Activated CD4-positive, alpha-beta T cell treated with anti-CD3 and anti-CD28 coated beads, Interleukin-2, Interleukin-4, amounts not matched to agents 100 ng/mL and 50 ng/mL, durations not matched to agents 16 hours and 8 hours (primary cell): ENCODE measurements around the gene LRRC4C.
"Not testable (repeated sequence)": the region's sequence is repeated elsewhere in the genome, so short reads cannot be mapped to it uniquely, and the experiment has no call there.

Experiments used
- DNase-seq: peaks from one replicate; pipeline ENCODE4 v3.0.0-alpha.2; 2020; ENCODE audit warnings: low spot score

Gene LRRC4C

DNA sequence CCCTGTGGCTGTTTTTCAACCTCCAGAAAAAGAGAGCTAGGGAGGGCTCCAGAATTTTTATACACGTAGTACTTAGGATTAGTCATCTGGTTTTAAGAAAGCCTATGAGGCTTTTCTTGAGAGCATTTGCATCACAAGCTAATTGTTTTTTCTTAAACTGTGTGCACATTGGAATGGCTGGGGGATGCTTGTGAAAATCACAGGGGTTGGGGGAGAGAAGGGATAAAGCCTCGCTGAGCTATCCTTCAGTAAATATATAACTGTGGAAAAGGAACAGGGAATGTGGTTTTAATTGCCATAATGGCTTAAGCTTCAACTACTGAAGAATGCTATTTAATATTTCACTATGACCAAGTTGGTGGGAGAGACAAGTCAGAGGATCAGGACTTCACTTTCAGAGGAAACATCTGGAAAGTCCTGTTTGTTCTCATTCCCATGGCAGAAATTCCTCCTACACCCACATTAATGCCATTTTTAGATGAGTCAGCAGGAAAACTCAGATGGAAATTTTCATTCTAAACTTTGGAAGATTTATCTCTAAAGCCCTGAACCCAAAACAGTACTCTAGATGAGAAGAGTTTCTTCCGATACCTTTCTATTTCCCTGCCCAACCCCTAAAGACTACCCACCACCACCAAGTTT, 591.3 kb downstream of the LRRC4C start:
- DNase-seq: no peak

DNA sequence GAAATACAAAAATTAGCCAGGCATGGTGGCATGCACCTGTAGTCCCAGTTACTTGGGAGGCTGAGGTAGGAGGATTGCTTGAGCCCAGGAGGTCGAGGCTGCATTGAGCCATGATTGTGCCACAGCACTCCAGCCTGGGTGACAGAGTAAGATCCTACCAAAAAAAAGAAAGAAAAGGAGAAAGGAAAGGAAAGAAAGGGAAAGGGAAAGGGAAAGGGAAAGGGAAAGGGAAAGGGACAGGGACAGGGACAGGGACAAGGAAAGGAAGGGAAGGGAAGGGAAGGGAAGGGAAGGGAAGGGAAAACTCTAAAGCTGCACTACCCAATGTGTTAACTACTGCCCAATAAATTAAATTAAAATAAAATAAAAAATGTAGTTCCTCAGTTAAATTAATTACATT, 601.7 kb downstream of the LRRC4C start:
- DNase-seq: not testable (repeated sequence)

DNA sequence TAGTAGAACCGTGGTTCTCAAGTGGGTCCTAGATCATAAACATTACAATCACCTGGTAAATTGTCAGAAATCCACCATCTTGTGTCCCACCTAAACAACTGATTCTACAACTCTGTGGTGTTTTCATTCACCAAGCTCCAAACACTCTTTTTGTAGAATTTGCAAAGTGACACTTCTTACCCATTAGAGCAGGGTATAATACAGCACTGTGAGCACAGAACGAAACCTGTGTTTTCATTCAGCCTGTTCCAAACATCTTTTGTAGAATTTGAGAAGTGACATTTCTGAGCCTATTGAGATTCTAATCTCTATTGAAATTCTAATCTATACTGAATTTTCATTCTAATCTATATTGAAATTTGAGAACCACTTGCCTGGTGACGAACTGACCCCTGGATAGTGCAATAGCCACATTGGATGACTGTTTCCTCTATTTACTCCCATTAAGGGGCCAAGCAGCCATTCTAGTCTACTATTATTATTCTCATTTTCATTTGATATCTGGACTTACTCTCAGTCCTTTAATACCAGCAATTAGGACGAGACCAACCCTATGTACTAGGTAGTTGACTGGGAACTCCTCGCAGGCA, 616.6 kb downstream of the LRRC4C start:
- DNase-seq: no peak

DNA sequence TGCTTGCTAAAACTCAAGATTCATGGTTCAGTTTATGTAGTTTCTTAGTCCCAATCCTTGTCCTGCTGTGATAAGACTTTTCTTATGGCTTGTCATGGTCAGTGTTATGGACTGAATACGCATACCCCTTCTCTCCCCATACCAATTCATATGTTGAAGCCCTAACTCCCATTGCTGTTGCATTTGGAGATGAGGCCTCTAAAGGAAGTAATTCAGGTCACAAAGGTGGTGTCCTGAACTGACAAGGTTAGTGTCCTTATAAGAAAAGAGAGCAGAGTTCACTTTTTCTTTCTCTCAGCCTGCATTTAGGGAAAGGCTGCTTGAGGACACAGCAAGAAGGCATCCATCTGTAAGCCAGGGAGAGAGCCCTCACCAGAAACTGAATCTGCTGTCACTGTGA, 618.2 kb downstream of the LRRC4C start:
- no peak for DNase-seq

DNA sequence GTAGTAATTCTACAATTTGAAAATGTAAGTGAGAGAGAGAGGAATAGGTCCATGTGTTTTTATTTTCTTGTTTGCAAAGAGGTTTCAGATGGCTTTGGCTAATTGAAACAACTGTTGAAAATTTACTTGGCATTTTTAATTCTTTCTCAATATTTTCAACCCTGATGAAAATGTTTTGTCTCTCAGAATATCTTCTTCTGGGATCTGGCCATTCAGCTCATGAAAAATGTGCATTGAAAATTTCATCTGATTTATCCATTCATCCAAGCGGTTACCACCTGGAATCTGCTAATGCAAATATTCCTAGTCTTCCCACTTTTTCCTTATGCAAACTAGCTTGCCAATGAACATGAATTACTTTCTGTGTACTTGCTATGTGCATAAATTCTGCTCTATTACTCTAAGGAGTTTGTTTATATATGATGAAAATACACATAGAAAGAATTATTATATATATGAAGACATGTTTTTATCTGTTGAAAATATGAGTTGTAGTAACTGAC, 621.2 kb downstream of the LRRC4C start:
- no peak for DNase-seq

DNA sequence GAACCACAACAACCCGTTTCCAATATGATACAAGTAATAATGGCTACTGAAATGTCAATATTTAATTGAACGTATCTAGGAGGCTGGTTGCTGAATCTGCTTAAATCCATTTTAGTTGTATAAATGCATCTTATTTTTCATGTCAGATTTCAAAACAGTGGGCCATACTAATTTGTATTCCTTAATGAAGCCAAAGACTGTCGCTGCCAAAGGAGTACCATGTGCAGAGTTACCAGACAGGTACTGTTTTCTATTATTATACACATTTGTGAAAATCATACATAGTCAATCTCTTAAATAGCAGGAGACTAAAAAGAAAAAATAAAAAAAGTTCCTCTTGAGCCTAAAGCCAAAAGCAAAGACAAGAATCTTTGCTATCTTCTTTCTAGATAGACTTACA, 632.3 kb downstream of the LRRC4C start:
- DNase-seq: no peak

DNA sequence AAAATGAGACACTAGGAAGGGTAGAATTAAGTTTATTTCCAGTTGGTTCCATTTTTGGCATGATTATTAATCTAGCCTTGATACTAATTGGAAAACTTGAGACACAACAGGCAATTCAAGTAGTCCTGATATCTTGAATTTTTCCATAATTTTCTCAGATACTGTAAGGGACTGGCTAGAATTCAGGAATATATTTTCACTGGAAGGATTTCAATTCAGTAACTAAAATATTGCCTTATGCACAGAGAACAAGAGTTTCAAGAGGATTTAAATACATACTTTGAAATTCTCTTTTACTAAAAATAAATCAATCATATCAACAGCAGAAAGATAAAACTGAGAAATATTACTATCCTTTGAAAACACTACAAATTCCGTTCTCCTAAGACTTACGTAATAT, 632.9 kb downstream of the LRRC4C start:
- no peak for DNase-seq

DNA sequence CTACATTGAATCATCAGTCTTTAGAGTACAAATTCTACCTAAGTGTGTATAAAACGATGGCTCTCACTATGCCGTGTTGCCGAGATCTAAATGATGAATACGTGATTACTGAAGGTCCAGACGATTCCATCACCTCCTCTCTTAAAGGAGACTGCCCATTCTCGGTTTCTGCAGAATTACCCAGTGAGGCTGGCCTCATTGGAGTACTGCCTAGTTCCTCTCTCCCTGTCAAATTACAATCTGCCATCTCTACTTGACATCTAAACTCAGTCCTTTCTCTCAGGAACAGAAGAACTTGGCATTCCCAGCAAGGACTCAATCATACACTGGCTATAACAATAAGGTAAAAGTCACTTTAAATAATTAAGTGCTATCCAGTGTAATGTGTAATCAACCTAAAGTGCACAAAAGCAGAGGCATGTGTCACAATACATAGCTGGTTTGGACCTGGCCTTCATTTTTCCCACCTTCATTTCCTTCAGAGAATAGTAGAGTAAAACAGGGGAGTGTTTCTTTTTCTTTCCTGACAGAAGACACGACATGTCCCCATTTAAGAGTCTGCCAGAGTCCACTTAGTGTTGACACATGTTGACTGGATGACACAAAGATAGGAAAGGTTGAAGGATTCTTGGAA, 634.1 kb downstream of the LRRC4C start:
- DNase-seq: no peak

DNA sequence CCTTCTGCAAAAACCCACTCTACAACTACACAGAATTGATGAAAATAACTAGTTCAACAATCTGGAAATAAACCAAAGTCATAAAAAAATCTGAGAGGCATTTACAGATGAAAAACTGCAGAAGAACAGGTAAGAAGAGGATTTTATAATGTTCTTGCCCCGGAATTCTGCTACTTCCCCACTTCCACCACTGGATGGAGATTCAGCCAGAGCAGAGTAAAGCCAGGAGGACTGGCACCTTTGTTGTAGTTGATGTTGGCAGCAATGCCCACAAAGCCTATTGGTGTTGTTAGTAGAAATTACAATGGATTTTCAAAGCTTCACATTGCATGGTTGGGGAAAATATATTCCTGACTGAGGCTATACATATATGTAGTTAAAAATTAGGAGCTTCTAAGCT, 640.2 kb downstream of the LRRC4C start:
- no peak for DNase-seq

DNA sequence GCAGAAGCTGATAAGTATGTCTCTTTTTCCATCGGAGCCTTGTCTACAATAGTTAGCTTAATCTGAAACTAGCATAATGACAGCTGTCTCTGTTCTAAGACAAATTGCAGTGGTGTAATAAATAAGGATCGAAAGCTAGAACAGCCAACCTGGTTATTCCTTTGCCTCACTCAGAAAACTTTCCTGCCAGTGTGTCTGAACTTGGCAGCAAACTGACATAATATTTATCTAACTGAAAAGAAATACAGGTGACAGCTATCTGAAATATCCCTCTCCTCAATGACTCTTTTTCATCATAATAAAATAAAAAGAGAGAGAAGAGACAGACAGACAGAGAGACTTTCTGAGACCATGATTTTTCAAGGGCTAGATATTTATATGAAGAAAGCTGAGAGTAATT, 642.5 kb downstream of the LRRC4C start:
- no peak for DNase-seq

DNA sequence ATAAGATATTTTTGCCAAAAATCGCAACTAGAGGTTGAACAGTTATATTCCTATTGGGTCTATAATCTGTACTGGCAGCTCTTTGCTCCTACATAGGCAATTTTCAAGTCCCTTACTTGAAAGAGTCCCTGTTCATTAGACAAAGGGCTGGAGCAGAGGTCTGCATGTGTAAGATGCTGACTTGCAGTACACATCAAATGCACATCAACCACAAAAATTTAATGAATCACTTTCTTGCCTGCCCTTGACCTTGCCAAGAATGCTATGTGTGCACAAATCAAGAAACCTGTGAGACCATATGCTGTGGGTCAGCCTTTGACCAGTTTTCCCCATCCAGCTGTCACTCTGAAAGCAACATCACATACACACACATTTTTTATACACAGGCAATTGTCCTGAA, 661.5 kb downstream of the LRRC4C start:
- no peak for DNase-seq

DNA sequence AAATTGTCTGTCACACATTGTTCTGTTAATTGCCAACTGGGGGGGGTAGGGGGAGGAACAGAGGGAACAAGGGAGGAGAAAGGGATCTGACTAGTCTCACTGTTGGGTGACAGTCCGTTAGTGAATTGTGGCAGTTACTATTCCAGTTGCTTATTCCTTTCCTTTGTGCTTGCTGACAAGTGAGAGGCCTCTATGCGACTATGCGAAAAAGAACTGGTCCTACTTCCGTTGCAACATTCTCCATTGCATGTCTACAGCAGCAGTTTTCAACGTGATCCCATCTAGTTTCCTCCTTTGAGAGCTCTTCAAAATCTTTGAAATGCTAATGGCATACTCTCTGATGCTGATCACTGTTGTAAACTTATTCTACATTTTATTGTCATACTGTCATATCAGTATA, 672.2 kb downstream of the LRRC4C start:
- no peak for DNase-seq

DNA sequence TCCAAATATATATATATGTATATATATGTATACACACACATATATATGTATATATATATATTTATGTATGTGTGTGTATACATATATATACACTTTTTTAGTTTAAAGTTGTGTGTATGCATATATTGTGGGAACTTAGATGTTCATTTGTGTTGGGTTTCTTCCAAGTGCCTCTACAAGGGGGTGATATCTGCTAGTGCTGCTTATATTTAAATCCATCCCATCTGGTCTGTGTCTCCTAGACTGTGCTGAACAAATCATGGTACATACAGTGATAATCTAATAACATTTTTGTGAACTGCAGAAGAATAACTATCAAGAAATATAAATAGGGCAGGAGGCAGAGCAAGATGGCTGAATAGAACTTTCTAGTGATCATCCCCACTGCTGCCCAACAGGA, 696.4 kb downstream of the LRRC4C start:
- no peak for DNase-seq

DNA sequence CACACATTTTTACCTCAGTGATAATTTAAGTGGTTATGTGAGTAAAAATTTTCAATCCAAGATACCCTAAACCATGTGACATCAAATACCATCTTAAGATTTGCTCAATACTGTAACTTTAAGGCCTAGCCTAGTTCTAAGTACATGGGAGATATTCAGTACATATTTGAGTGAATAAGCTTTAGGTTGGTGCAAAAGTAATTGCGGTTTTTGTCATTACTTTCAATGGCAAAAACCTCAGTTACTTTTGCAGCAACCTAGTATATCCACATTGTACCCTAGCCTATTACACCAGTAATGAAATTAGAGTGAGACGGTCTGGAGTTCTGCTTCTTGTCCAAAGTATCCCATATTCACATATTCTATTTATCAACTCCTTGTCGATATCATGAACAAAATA, 700.1 kb downstream of the LRRC4C start:
- no peak for DNase-seq

DNA sequence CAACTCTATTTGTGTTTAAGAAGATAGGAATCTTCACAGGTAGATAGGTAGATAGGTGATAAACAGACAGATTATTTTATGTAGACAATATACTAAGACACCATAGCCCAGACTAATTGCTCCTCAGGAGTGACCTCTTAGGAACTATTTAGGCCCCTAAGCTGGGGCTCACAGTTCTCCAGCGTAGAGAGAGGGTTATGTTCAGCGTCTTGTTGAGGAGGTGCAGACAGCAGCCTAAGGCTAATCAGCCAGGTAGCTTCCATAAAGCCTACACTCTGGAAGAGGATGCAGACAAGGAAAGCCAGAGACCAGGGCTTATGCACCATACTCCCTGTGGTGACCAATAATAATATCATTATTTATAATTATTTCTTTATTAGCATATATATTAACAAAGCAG, 705.2 kb downstream of the LRRC4C start:
- no peak for DNase-seq

DNA sequence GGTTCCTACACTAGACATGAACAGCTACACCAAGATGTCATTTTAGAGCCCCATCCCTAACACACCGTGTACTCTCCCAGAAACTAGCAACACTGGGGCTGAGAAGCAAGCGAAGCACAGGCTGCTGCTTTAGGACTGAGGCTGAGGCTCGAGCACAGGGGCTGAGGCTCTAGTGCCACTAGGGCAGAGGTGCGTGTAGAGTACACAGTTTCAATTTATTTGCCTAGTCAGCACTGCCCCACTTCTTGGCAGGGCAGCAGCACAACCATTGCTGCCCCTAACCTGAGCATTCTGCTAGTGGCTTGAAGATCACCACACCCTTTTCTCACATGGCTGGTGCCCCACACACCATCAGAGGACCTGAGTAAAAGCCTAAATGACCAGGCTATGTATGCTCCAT, 713.2 kb downstream of the LRRC4C start:
- DNase-seq: no peak

DNA sequence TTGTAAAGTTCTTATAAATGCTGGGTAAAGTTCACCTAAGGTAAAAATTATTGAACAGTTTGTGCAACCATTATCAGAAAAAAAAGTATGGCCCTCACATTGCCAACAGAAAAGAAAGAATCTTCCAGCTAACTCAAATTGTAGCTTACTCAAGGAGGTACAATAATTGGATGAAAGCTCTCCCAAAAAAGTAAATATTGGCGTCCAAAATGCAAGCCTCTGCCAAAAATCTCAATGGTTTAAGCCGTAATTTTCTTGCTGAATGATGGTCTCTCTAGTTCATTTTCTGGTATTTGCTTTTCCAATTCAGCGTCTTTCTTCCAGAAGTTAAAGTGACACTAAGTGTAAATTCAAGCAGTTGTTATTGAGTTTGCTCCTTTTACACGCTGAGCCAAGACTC, 727.3 kb downstream of the LRRC4C start:
- no peak for DNase-seq

DNA sequence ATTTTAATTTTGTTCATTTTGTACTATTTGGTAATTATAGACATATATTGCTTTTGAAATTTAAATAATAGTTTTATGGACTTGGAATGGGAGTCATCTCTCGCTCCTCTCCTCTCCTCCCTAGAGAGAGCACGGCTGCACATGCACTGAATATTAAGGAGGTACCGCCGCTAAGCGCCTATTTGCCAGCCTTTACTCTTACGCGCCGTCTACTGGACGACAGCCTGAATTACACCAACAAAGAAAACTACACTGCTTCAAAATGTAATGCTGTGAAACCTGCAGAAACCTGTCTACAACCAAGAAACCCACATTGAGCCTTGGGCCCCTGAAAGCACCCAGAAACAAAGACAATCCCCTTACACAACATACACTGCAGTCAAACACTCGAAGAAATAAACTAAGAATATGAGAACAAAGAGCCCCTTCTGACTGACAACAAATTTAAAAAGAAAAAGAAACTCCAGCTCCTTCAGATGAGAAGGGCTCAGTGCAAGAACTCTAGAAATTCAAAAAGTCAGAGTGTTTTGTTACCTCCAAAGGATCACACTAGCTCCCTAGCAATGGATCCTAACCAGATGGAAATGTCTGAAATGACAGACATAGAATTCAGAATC, 737.2 kb downstream of the LRRC4C start:
- peak; percentile 1 for DNase-seq

DNA sequence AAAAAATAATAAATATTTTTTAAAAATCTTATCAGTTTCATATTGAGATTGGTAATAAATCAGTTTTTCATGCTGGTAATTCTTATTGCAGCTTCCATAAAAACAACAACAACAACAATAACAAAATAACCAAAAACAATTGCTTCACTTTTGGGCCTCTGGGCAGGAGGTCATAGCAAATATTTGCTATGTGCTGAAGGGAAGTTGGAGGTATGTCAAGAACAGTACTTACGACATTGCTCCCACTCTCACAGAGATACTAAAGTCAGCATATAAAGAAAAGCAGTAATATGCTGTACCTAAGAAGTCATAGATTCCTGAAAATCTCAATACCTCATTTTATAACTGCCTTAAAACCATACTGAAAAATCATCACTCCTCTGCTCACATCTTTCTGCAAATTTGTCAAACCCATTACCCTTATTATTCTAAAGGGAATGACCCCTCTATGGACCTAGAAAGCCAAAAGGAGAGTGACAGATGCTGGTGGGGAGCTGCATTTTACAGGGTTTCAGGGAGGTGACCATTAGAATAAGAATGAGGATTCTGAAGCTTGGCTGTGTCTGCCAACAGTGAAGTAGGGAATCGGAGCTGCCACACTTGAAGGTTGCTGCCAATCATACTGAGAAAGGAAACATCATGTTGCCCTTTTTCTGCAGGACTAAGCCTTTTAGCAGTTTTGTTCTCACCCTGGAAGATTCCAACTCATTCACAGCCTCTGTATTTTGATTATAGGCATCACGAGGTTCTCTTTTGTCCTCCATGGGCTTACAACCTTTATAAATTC, 742.9 kb downstream of the LRRC4C start:
- no peak for DNase-seq

DNA sequence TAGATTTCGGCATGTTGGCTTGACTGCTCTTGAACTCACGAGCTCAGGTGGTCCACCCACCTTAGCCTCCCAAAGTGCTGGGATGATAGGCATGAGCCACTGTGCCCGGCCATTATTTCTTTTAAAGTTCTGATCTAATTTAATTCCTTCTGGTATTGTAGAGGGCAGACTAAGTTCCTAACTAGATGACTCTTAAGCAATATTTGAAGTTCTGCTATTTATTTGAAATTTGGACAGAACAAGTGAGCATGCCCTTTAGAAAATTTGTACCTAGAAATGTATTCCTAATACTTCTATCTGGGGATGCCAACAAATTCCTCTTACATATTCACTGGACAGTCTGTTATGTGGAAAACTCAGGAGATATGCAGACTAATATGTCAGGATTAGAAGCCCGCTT, 746.4 kb downstream of the LRRC4C start:
- DNase-seq: no peak

DNA sequence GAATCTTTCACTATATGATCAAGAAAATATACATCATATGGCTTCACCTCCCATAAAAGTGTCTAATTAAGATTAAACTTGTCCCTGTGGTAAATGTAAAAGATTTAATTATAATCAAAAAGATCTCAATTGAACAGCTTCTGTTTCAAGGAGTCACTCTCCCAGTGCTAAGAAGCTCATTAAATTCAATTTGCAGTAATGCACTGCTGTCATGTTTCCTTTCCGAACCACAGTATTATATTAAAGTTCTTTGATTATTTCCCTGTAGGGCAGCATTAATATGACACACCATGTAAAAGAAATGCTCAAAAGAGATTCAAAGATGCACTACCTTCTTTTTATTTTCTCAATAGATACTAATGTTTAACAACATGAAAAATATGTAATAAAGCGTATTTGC, 758.4 kb downstream of the LRRC4C start:
- DNase-seq: no peak

DNA sequence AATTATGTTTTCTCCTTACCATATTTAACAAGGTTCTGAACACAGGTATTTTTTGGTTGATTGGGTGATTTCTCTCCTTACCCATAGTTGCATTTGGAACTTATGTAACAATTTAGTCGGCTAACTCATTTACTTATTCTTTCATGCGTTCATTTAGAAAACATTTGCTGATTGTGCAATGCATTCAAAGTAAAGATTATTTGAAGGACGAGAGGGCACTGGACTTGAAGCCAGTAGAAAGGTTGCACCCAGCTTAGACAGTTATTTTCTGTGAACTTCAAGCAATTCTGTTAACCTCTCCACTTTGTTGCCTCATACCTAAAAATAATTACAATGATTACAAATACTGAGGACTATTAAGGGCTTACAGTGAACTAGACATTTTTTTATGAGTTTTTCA, 769.6 kb downstream of the LRRC4C start:
- no peak for DNase-seq

DNA sequence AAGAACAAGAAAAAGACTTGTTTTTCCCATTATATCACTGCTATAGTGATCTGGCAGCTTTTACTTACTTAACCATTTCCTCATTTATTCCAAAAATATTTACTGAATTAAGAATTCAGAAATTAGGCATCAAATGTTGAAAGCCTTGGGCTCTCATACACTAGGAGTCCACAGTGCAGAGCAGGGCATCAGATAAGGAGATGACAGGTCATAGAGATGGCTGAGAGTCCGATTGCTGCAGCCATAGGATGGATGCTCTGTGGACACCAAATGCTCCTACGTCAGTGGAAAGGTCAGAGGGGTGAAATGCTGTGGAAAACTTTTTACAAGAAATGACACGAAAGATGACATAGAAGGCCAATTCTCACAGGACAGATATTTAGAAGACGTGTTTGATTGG, 771.1 kb downstream of the LRRC4C start:
- no peak for DNase-seq
